GM12872 (cell line): ENCODE measurements around the gene LRIT3.
A peak's percentile ranks its signal among the peaks of the same experiment; 100 is the strongest.

Source experiments
- CTCF ChIP-seq: IDR thresholded peaks from 3 replicates; pipeline ENCODE4 v1.5.1; 2011; ENCODE audit warnings: low read depth, mild to moderate bottlenecking, low read length, moderate library complexity; ENCODE audit not compliant: insufficient read depth

Gene LRIT3

GRCh38 chr4:109847896-109848442, at the start of gene LRIT3:
LRIT3 (plus strand) TSS chr4:109848107; CDS start chr4:109848202, 95 bp downstream.
- no peak for TF ChIP-seq CTCF

- peak; percentile 32; the same call in 1 of the 3 replicates for TF ChIP-seq CTCF
Measured at GRCh38 chr4:109798866-109799265, 49.0 kb upstream of the LRIT3 start.

- no peak for TF ChIP-seq CTCF
Measured at GRCh38 chr4:109801099-109801789, 46.7 kb upstream of the LRIT3 start.

GRCh38 chr4:109801895-109802319, 46.0 kb upstream of the LRIT3 start, which contains the start of gene CFI:
CFI (minus strand) TSS chr4:109801999; CDS start chr4:109801971, 28 bp downstream.
- no peak for TF ChIP-seq CTCF

GRCh38 chr4:109803924-109804571, 43.9 kb upstream of the LRIT3 start:
- TF ChIP-seq CTCF, result peak; percentile 57

- TF ChIP-seq CTCF, result no peak
Measured at GRCh38 chr4:109809655-109810054, 38.3 kb upstream of the LRIT3 start.

GRCh38 chr4:109810552-109811387, 37.1 kb upstream of the LRIT3 start:
- TF ChIP-seq CTCF, result no peak
